ENCODE results near the gene ACSL5.
"Not testable (repeated sequence)": the region's sequence is repeated elsewhere in the genome, so short reads cannot be mapped to it uniquely, and the experiment has no call there.

ACSL5 gene

GRCh38 chr10:112421731-112422130 is 47.8 kb downstream of the ACSL5 start:
- DNase-seq = no peak

- no peak for DNase-seq
Measured at GRCh38 chr10:112424651-112425050, 50.7 kb downstream of the ACSL5 start.

GRCh38 chr10:112426111-112426510 is 52.2 kb downstream of the ACSL5 start:
- no peak for DNase-seq

- no peak for DNase-seq
Measured at GRCh38 chr10:112429147-112429546, 55.2 kb downstream of the ACSL5 start.

- DNase-seq = no peak
Measured at GRCh38 chr10:112429654-112430230, 55.8 kb downstream of the ACSL5 start.

GRCh38 chr10:112433136-112433535 is 59.2 kb downstream of the ACSL5 start:
- DNase-seq = no peak

GRCh38 chr10:112434988-112435619 is 61.2 kb downstream of the ACSL5 start:
- DNase-seq = no peak

GRCh38 chr10:112438356-112438755 is 64.4 kb downstream of the ACSL5 start:
- no peak for DNase-seq

- DNase-seq = no peak
Measured at GRCh38 chr10:112441520-112441919, 67.6 kb downstream of the ACSL5 start.

GRCh38 chr10:112442063-112442462 is 68.1 kb downstream of the ACSL5 start:
- DNase-seq = no peak

- DNase-seq = no peak
Measured at GRCh38 chr10:112446055-112446854, 72.3 kb downstream of the ACSL5 start.

- DNase-seq = peak; percentile 82
Measured at GRCh38 chr10:112446855-112447619, 73.1 kb downstream of the ACSL5 start, which contains the start of the genes VTI1A and ZDHHC6. VTI1A (plus strand) TSS chr10:112447215; CDS start chr10:112447374, 159 bp downstream. ZDHHC6 (minus strand) TSS chr10:112446914; CDS start chr10:112445436, 1,478 bp downstream.

GRCh38 chr10:112447620-112447928 is 73.7 kb downstream of the ACSL5 start:
- no peak for DNase-seq

- no peak for DNase-seq
Measured at GRCh38 chr10:112448888-112449287, 75.0 kb downstream of the ACSL5 start.

- DNase-seq = no peak
Measured at GRCh38 chr10:112454910-112455779, 81.2 kb downstream of the ACSL5 start.

GRCh38 chr10:112456533-112456932 is 82.6 kb downstream of the ACSL5 start:
- no peak for DNase-seq

GRCh38 chr10:112460366-112460765 is 86.5 kb downstream of the ACSL5 start:
- no peak for DNase-seq

- peak; percentile 14 for DNase-seq
Measured at GRCh38 chr10:112461029-112461887, 87.3 kb downstream of the ACSL5 start.

GRCh38 chr10:112464074-112464473 is 90.2 kb downstream of the ACSL5 start:
- DNase-seq = not testable (repeated sequence)

- DNase-seq = no peak
Measured at GRCh38 chr10:112465299-112465883, 91.5 kb downstream of the ACSL5 start.

GRCh38 chr10:112466802-112467201 is 92.9 kb downstream of the ACSL5 start:
- no peak for DNase-seq

Measured in stimulated activated CD4-positive, alpha-beta T cell treated with anti-CD3 and anti-CD28 coated beads, Interleukin-4, amount 100 ng/mL, for 1 hour (primary cell).